HepG2 (cell line): ENCODE measurements around the gene NUDT3. TPM values are rescaled to one million over a fixed set of nuclear protein-coding genes. Genes with fewer than 3 reads are reported as not detected.

ENCODE experiments used
- ATAC-seq: fragments of 200-7000 bp; cut with Tn5 transposase; 3 replicates; pipeline ENCODE4 v1.9.1; 2020; ENCODE audit warnings: mild to moderate bottlenecking, moderate library complexity
- BruUV-seq: library from RNA; stranded (reverse); fragments of 400-500 nt; replicated peaks from 2 replicates; lab custom pipeline; 2021; lab: Mats Ljungman, UMichigan
- CTCF ChIA-PET: fragments of 300-600 bp; formaldehyde crosslinking; extraction: SDS; loops from one replicate; lab custom pipeline; 2021; ENCODE audit warnings: low total read pairs, inconsistent platforms, low intra/inter-chr PET ratio; lab: Yijun Ruan, JAX
- POLR2A ChIA-PET: fragments of 350-600 bp; sonication (Branson Sonifier 250); formaldehyde crosslinking; loops from one replicate; lab custom pipeline; 2020; ENCODE audit warnings: antibody characterized with exemption, inconsistent platforms; lab: Yijun Ruan, JAX
- DNase-seq: peaks from one replicate; pipeline ENCODE4 v3.0.0-alpha.2; 2015; ENCODE audit warnings: low spot score
- FAIRE-seq: peaks from 3 replicates; lab custom pipeline; 2011; peaks lifted over from hg19 to GRCh38; lab: Jason Lieb, UNC
- H2AFZ ChIP-seq: one replicate; pipeline ENCODE4 v1.6.1; 2011; ENCODE audit warnings: low read length, inconsistent platforms
- H3K27ac ChIP-seq: fragments of 300-600 bp; 3 replicates; pipeline ENCODE4 v1.8.0; 2011; ENCODE audit warnings: mixed run types, mild to moderate bottlenecking, mixed read lengths, low read length, inconsistent platforms; ENCODE audit not compliant: insufficient read depth; ENCODE audit errors: extremely low read length
- H3K27me3 ChIP-seq, 2 experiments: fragments of 200-600 bp in 1 of 2; 2 replicates in 1 of 2; 3 replicates in 1 of 2; pipeline versions ENCODE4 v1.6.0 to v1.8.0; 2011; ENCODE audit warnings: low read length in 2 of 2, mild to moderate bottlenecking in 2 of 2, moderate library complexity in 2 of 2, inconsistent platforms in 1 of 2; ENCODE audit not compliant: insufficient read depth in 2 of 2, control insufficient read depth in 1 of 2
- H3K36me3 ChIP-seq, 2 experiments: fragments of 200-600 bp in 1 of 2; replicated peaks in 1 of 2; 2 replicates in 1 of 2; 3 replicates in 1 of 2; pipeline versions ENCODE4 v1.5.1 to v1.8.0; 2011; ENCODE audit warnings: low read length in 2 of 2, inconsistent platforms in 1 of 2; ENCODE audit not compliant: insufficient read depth in 2 of 2, control insufficient read depth in 1 of 2
- H3K4me1 ChIP-seq: 2 replicates; pipeline ENCODE4 v1.5.1; 2012; ENCODE audit warnings: low read length, inconsistent platforms; ENCODE audit not compliant: insufficient read depth
- H3K4me2 ChIP-seq: 2 replicates; pipeline ENCODE4 v1.6.0; 2011; ENCODE audit warnings: low read depth, low read length, inconsistent platforms
- H3K4me3 ChIP-seq, 3 experiments: fragments of 200-600 bp in 1 of 3; sonication (generic), shearing (Covaris generic) in 1 of 3; replicated peaks in 1 of 3; 2 replicates each; pipeline ENCODE4 v1.5.1; 2011 to 2016; ENCODE audit warnings: low read length in 3 of 3, inconsistent platforms in 2 of 3, low read depth in 2 of 3, mild to moderate bottlenecking in 2 of 3, control low read depth in 1 of 3, mixed read lengths in 1 of 3; ENCODE audit not compliant: insufficient read depth in 1 of 3
- H3K79me2 ChIP-seq: one replicate; pipeline ENCODE4 v1.6.1; 2011; ENCODE audit warnings: low read length, inconsistent platforms; ENCODE audit not compliant: insufficient read depth
- H3K9ac ChIP-seq: 2 replicates; pipeline ENCODE4 v1.6.0; 2011; ENCODE audit warnings: mild to moderate bottlenecking, low read depth, low read length, inconsistent platforms; ENCODE audit not compliant: insufficient read depth
- H3K9me3 ChIP-seq: 2 replicates; pipeline ENCODE4 v1.5.1; 2012; ENCODE audit warnings: mild to moderate bottlenecking, low read length
- H4K20me1 ChIP-seq: 2 replicates; pipeline ENCODE4 v1.6.0; 2011; ENCODE audit warnings: inconsistent platforms, mild to moderate bottlenecking, low read length, moderate library complexity; ENCODE audit not compliant: insufficient read depth
- ARNT2 ChIP-seq: sonication (generic); formaldehyde crosslinking; IDR thresholded peaks from 2 replicates; pipeline ENCODE4 v1.8.0; 2022; ENCODE audit warnings: mild to moderate bottlenecking, low read depth, missing genetic modification reagents, moderate library complexity
- IRF2 ChIP-seq: IDR thresholded peaks from 2 replicates; pipeline ENCODE4 v1.6.1; 2018; ENCODE audit warnings: missing genetic modification reagents, missing compliant biosample characterization
- MLX ChIP-seq: IDR thresholded peaks from 2 replicates; pipeline ENCODE4 v1.6.1; 2016
- MNT ChIP-seq: fragments of 450-650 bp; IDR thresholded peaks from 2 replicates; pipeline ENCODE4 v1.6.1; 2016
- NR2F6 ChIP-seq, 2 experiments: IDR thresholded peaks; 2 replicates each; pipeline ENCODE4 v1.6.1; 2016; ENCODE audit warnings: antibody characterized with exemption in 1 of 2, mild to moderate bottlenecking in 1 of 2
- POLR2AphosphoS5 ChIP-seq: IDR thresholded peaks from 2 replicates; pipeline ENCODE4 v1.6.1; 2012; ENCODE audit warnings: low read depth, low read length
- SP140L ChIP-seq: sonication (generic); formaldehyde crosslinking; IDR thresholded peaks from 2 replicates; pipeline ENCODE4 v1.4.0; 2020; ENCODE audit warnings: missing genetic modification reagents, borderline replicate concordance
- ZBTB21 ChIP-seq: sonication (generic); formaldehyde crosslinking; IDR thresholded peaks from 2 replicates; pipeline ENCODE4 v1.4.0; 2020; ENCODE audit warnings: missing genetic modification reagents
- ZNF142 ChIP-seq: sonication (generic); formaldehyde crosslinking; IDR thresholded peaks from 2 replicates; pipeline ENCODE4 v1.4.0; 2020; ENCODE audit warnings: missing genetic modification reagents
- ZNF30 ChIP-seq: sonication (generic); formaldehyde crosslinking; IDR thresholded peaks from 2 replicates; pipeline ENCODE4 v1.5.0; 2020; ENCODE audit warnings: mild to moderate bottlenecking, missing genetic modification reagents
- ZNF496 ChIP-seq: sonication (generic); formaldehyde crosslinking; IDR thresholded peaks from 2 replicates; pipeline ENCODE4 v1.8.1; 2023; ENCODE audit warnings: mild to moderate bottlenecking, moderate library complexity, missing genetic modification reagents; ENCODE audit not compliant: insufficient replicate concordance
- ZNF777 ChIP-seq: sonication (generic); formaldehyde crosslinking; IDR thresholded peaks from 2 replicates; pipeline ENCODE4 v1.4.0; 2020; ENCODE audit warnings: missing genetic modification reagents
- ZNF83 ChIP-seq: sonication (generic); formaldehyde crosslinking; IDR thresholded peaks from 2 replicates; pipeline ENCODE4 v1.4.0; 2020; ENCODE audit warnings: missing genetic modification reagents, mild to moderate bottlenecking, borderline replicate concordance
- ZSCAN21 ChIP-seq: sonication (generic); formaldehyde crosslinking; IDR thresholded peaks from 2 replicates; pipeline ENCODE4 v1.8.0; 2022; ENCODE audit warnings: mild to moderate bottlenecking, missing genetic modification reagents, moderate library complexity, borderline replicate concordance
- WGBS: methylation state at CpG from one replicate; pipeline ENCODE4 v1.1.6; 2017; ENCODE audit warnings: low lambda C conversion rate; 5-methylcytosine and 5-hydroxymethylcytosine counted together
- in situ Hi-C: cut with HindIII; loops from 2 replicates; pipeline ENCODE4 v1.10.0; 2017; ENCODE audit warnings: low pct_unique_long_range_greater_than_20kb; ENCODE audit not compliant: extremely low pct_ligation_motif_present
- intact Hi-C: fragments of 100-400 bp; cut with micrococcal nuclease; formaldehyde crosslinking; loops from one replicate; pipeline ENCODE4 v1.10.0; 2022; ENCODE audit not compliant: unreplicated experiment
- polyA plus RNA-seq, 8 experiments: library from polyadenylated mRNA; depleted of rRNA in 3 of 8; stranded (reverse) in 7 of 8; unstranded in 1 of 8; fragments of >200 nt; fragmentation: Illumina TruSeq in 4 of 8; extraction: Trizol in 4 of 8; gene quantifications; 2 replicates each; pipeline versions ENCODE4 v1.2.1 to v1.2.3, GENCODE V29; 2011 to 2016; ENCODE audit warnings: low read depth in 4 of 8, missing spikeins in 1 of 8, mixed read lengths in 1 of 8; ENCODE audit not compliant: insufficient read depth in 1 of 8
- total RNA-seq, 5 experiments: library from RNA; depleted of rRNA; stranded (reverse); fragments of >200 nt; fragmentation: Illumina TruSeq; extraction: Trizol; gene quantifications; 2 replicates each; pipeline ENCODE4 v1.2.3, GENCODE V29; 2016; ENCODE audit warnings: low read depth in 1 of 5

Gene NUDT3
- total and polyA plus RNA-seq, 2 of the 13 experiments (the other 11 are each of a cell fraction or from before 2014, with no cell fraction given), result 20.2 to 20.6 TPM

GRCh38 chr6:34391473-34391785 lies 1.0 kb downstream of the NUDT3 start (continued):
- TF ChIP-seq ZBTB21, result no peak
- TF ChIP-seq ZNF496 (CRISPR knock-in tag), result no peak
- no peak for TF ChIP-seq IRF2 (CRISPR knock-in tag)

- ATAC-seq, result peak; percentile 62
- 27% methylated on average over 14 of the region's 14 CpGs for WGBS
- peak; percentile 85 for DNase-seq
- Histone ChIP-seq H3K4me1 (peaks cover 53% of the 10 kb centered on the region), H3K9me3 (no peaks in the 10 kb centered on the region), H4K20me1 (peaks cover 22% of the 10 kb centered on the region), H3K27ac (peak overlapping the region; percentile 93), H2AFZ (no peak overlapping the region), H3K36me3 (no peaks in the 10 kb centered on the region), H3K9ac (peak overlapping the region; percentile 93), H3K4me3 (peak overlapping the region; percentile 81 to 88 (median 86)), H3K27me3 (no peaks in the 10 kb centered on the region; a peak in 1 of 5 replicates), H3K4me2 (peak overlapping the region; percentile 82), H3K79me2 (peaks cover 64% of the 10 kb centered on the region)
- intact Hi-C loops, result no loop called here
- FAIRE-seq, result no peak
- in situ Hi-C loops, result no loop called here
- no TSS peak for BruUV-seq
- CTCF ChIA-PET, result no interaction called here
- POLR2A ChIA-PET, result interaction anchor here (0.7 to 3.5 kb wide), 8 partner anchors 11 to 400 kb away, joined by 3 to 22 read pairs (median 3); partner anchors contain the start of genes HMGA1, RPS10, SMIM29 and SNRPC
- TF ChIP-seq ZNF83 (CRISPR knock-in tag) (no peak), ARNT2 (CRISPR knock-in tag) (no peak), NR2F6 (IDR thresholded peaks at IDR 0.05) (no peak), NR2F6 (CRISPR knock-in tag; IDR thresholded peaks at IDR 0.05) (no peak; the same call in 1 of the 2 replicates), ZNF142 (CRISPR knock-in tag) (no peak), POLR2AphosphoS5 (no peak), MNT (no peak), ZNF777 (CRISPR knock-in tag) (no peak), ZSCAN21 (CRISPR knock-in tag) (no peak), MLX (CRISPR knock-in tag) (no peak), SP140L (CRISPR knock-in tag) (no peak), ZNF30 (CRISPR knock-in tag) (no peak)
Observed at GRCh38 chr6:34390531-34391472, 1.7 kb downstream of the NUDT3 start.
